Stimulated activated CD8-positive, alpha-beta memory T cell treated with anti-CD3 and anti-CD28 coated beads, Interleukin-12 subunit alpha, Interleukin-12 subunit beta, amount 100 ng/mL, for 4 hours (primary cell): ENCODE data around the gene GSE1.

ENCODE experiments used
- DNase-seq: peaks from one replicate; pipeline ENCODE4 v3.0.0-alpha.2; 2020; ENCODE audit warnings: low read depth

The GSE1 gene

DNA sequence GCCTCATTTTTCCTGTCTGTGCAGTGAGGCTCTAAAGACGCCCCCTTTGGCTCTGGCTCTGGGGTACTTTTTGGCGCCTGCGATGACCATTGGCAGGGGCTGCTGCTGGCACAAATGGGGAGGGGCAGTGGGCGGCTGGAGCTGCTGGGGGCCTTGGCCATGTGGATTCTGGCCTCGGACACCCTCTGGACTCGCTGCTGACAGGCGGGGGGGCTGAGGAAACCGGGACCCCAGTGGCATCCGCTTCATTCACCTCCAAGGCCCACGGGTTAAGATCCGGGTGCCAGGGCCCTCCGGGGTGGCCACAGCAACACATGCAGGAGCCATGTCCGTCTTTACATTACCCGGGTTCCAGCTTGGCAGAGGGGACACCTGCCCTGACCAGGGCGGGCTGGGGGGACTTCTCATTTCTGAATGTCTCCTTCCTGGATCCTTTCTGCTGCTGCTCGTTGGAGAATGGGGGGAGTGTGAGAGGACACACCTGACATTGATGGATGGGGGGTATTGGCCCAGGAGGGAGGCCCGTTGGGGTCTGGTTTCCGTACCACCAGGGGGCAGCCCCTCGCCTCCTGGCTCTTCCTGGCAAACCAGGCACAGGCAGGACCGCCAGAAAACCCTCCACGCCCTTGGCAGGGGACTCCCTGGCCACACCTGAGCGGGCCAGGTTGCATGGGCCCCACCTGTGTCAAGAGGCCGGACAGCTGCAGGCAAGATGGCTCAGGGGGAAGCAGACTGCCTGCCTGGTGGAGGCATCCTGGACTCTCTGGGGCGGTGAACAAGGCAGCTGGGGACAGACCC is 21.8 kb downstream of the GSE1 start:
- DNase-seq, result no peak

DNA sequence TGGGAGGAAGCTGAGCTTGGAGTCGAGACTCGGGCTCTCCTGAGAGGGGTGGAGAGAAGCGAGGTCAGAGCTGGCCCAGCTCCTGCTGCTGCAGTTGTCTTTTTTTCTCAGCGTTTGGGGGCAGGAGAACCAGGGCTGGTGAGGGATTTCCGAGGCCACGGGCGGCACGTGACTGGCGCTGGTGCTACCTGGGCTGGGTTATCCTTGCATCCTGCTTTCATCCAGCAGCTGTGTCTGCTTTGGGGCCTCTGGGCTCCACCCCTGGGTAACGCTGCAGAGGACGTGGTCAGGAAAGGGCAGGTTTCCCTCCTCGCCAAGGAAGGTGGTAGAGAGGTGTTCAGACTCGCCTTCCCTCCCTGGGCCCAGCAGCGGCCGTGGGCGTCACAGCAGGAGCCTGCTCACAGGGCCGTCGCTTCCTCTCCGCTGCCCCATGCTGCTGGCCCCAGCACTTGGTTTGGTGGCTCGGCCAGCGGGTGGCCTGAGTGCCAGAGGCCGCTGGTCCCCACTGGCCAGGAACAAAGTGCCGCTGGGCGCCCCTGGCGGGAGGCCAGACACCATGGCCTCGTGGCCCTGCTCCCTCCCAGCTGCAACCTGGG is 22.5 kb downstream of the GSE1 start:
- DNase-seq, result no peak

- no peak for DNase-seq
Measured at GRCh38 chr16:85636234-85636812, 23.2 kb downstream of the GSE1 start.

- DNase-seq, result no peak
Measured at GRCh38 chr16:85637061-85637807, 24.1 kb downstream of the GSE1 start.

DNA sequence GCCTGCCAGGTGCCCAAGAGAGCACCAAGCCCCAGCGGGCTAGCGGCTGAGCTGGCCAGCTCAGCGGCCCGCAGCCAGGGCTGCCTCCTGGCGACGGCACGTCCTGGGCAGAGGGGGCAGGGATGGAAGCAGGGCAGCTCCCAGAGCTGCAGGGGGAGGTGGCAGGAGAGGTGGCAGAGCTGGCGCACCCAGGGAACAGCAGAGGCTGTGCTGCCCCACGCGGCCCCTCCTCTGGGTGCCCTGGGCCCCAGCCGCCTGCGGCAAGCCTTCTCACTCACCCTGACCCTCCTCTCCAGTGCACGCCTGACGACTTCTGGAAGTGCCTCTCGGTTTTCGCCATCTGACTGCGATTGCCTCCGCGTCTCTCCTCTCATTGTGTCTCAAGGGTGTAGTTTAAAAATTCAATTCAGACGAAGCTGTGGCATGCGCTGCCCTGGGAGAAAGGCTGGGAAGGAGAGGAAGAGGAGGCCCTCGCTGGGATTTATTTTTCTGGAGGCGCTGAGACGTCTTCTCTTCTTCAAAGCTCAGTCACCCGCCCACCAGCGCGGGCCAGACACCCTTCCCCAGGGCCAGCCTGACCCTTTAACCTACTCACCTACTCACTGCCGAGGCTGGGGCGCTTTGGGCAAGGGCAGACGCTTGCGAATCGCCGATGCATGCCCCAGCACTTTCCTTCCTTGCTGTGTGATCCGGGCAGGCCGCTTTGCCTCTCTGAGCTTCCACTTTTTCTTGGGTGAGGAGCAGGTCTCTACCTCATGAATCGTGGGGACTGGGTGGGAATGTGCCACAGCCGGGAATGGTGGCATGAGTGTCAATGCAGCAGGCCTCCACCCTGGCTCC is 24.9 kb downstream of the GSE1 start:
- DNase-seq, result no peak

GRCh38 chr16:85638695-85639409 is 25.7 kb downstream of the GSE1 start:
- DNase-seq, result no peak

- no peak for DNase-seq
Measured at GRCh38 chr16:85639529-85640253, 26.6 kb downstream of the GSE1 start.

- DNase-seq, result no peak
Measured at GRCh38 chr16:85640254-85640558, 27.1 kb downstream of the GSE1 start.

DNA sequence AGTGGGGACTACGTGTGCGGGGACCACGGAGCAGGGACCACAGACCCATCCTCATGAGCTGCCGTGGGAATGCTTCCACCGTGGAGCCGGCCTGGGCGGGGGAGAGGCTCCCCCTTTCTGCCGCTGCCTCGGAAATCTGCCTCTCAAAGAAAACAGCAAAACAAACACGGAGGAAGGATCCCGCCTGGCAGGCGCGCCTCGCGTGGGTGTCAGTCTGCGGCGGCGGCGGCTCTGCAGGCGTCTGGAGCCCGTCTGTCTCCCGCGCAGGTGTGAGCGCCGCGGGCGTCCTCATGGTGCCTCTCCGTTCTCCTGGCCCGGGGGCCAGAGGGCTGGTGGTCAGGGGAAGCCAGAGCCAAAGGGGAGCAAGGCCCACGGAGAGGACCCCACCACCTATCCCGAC is 27.5 kb downstream of the GSE1 start:
- no peak for DNase-seq

DNA sequence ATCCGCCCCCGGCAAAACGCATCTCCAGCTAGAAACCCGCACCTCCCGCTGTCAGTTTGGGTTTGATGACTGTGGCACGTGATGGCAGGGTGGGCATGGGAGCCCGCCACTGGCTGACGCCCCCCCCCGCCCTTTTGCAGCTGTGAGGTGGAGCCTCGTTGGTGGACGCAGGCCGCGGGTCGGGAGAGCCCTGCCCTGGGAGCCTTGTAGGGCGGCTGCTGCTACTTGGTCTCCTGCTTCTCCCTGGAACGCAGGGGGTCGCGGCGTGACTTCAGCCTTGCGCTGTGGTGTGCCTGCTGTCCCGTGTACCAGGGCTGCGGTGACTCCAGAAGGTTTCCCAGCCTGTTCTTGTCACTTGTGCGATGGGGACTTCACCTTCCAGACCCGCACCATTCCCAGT is 28.2 kb downstream of the GSE1 start:
- no peak for DNase-seq

GRCh38 chr16:85641776-85642176 is 28.7 kb downstream of the GSE1 start:
- DNase-seq, result no peak

- no peak for DNase-seq
Measured at GRCh38 chr16:85642762-85643358, 29.7 kb downstream of the GSE1 start.

GRCh38 chr16:85643631-85644030 is 30.5 kb downstream of the GSE1 start:
- DNase-seq, result no peak

GRCh38 chr16:85644093-85644712 is 31.1 kb downstream of the GSE1 start:
- DNase-seq, result no peak

DNA sequence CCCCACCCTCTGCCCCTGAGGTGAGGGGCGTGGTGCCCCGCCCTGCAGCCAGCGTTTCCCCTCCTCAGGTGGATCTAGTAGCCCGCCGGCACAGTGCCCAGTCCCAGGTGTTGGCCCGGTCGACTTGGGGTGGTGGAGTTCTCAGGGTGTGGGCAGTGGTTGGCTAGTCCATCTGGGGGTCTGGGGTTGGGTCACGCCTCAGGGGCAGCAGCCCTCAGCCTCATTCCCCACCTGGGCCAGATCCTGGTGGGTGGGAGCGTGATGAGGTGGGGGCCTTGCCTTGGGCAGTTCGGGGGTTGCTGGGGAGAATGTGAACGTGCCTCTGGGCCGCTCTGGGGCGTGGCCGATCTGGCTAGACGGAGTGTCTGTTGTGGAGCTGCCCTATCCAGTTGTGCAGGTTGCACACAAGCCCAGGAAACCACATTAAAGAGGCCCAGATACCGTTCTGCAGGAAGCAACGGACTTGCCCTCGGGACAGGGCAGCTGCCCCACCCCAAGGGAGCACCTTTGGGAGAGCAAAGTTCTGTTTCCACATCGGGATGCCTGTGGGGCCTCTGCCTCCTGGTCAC is 32.0 kb downstream of the GSE1 start:
- DNase-seq, result no peak

DNA sequence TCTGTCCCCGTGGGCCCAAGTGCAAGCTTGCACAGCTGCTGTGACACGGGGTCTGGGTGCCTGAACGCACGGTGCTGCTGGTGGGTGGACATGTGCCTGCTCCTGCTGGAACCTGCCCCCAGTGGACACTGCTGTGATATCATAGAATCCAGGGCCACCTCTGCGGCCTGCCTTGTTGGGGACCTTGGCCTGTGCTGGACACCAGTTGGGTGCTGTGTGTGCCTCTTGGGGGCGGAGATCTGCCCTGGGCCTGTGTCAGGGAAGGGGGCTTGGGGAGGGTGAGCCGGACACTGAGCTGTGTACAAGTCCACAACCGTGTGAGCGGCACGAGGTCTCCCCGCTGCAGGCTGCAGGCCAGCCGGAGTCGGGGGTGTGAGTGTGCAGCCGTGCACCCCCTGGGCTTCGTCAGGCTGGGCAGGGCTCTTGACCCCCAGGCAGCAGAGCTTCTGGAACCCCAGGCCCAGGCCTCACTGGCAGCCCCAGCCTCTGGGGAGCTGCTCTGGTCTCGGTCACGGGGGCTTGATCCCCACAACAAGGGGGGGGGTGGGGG is 33.3 kb downstream of the GSE1 start:
- DNase-seq, result no peak

GRCh38 chr16:85646976-85647375 is 33.9 kb downstream of the GSE1 start:
- DNase-seq, result no peak

DNA sequence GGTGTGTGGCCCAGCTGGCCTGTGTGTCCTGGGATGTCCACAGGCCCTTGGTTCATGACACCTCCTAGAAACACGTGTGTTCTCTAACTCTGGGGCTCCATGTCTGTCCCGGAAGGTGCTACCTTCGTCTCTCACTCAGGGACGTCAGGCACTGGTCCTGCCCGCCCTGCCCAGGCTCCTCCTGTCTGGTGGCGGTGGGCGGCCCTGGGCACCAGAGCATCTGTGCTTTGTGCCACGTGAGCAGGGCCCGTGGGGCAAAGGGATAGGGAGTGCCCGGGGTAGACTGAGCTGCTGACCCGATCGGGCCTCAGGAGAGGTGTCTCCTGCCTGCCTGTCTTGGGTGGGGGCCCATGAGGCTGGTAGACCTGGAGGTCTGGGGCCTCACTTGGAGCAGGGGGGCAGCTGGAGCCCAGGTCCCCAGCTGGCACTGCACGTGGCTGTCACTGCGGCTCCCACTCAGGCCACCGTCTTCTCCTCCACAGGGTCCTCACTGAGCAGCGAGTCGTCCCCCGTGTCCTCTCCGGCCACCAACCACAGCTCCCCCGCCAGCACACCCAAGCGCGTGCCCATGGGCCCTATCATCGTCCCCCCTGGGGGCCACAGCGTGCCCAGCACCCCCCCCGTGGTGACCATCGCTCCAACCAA is 35.1 kb downstream of the GSE1 start:
- DNase-seq, result no peak

GRCh38 chr16:85648805-85649204 is 35.7 kb downstream of the GSE1 start:
- DNase-seq, result no peak
